Loucy (cell line): ENCODE measurements around the gene DMBT1.

ENCODE experiments used
- H2AFZ ChIP-seq: fragments of 200-600 bp; sonication (generic); 2 replicates; pipeline ENCODE4 v1.6.0; 2016; ENCODE audit warnings: antibody characterized with exemption, mild to moderate bottlenecking, low read length, moderate library complexity
- H3F3A ChIP-seq: fragments of 200-600 bp; 2 replicates; pipeline ENCODE4 v1.6.0; 2016; ENCODE audit warnings: antibody characterized with exemption, low read depth, mild to moderate bottlenecking
- H3K27me3 ChIP-seq: fragments of 200-600 bp; sonication (generic); 2 replicates; pipeline ENCODE4 v1.6.1; 2014; ENCODE audit warnings: low read length, mild to moderate bottlenecking; ENCODE audit not compliant: insufficient read depth, poor library complexity, severe bottlenecking
- H3K36me3 ChIP-seq: fragments of 200-600 bp; sonication (generic); 2 replicates; pipeline ENCODE4 v1.6.1; 2016; ENCODE audit warnings: low read length; ENCODE audit not compliant: insufficient read depth
- H3K4me1 ChIP-seq: fragments of 200-600 bp; sonication (generic); 2 replicates; pipeline ENCODE4 v1.5.1; 2014; ENCODE audit warnings: low read length, mild to moderate bottlenecking; ENCODE audit not compliant: insufficient read depth, poor library complexity, severe bottlenecking
- H3K4me2 ChIP-seq: fragments of 200-600 bp; sonication (generic); 2 replicates; pipeline ENCODE4 v1.6.0; 2014; ENCODE audit warnings: antibody characterized with exemption, low read length, low read depth, mild to moderate bottlenecking; ENCODE audit not compliant: poor library complexity, severe bottlenecking
- H3K4me3 ChIP-seq: fragments of 200-600 bp; sonication (generic); 2 replicates; pipeline ENCODE4 v1.5.1; 2014; ENCODE audit warnings: low read length, mild to moderate bottlenecking, mixed read lengths; ENCODE audit not compliant: poor library complexity, severe bottlenecking
- H3K79me2 ChIP-seq: fragments of 200-600 bp; sonication (generic); 2 replicates; pipeline ENCODE4 v1.6.1; 2014; ENCODE audit warnings: low read length; ENCODE audit not compliant: insufficient read depth
- H3K9ac ChIP-seq: fragments of 200-600 bp; sonication (generic); 2 replicates; pipeline ENCODE4 v1.6.0; 2014; ENCODE audit warnings: mild to moderate bottlenecking, low read depth, low read length, moderate library complexity; ENCODE audit not compliant: poor library complexity, severe bottlenecking
- H3K9me2 ChIP-seq: fragments of 200-600 bp; sonication (generic); replicated peaks from 2 replicates; pipeline ENCODE4 v1.6.1; 2016; ENCODE audit warnings: low read depth, low read length, mixed read lengths
- H3K9me3 ChIP-seq: fragments of 200-600 bp; sonication (generic); 2 replicates; pipeline ENCODE4 v1.6.1; 2014; ENCODE audit warnings: mild to moderate bottlenecking, antibody characterized with exemption, low read length, low read depth; ENCODE audit not compliant: insufficient read depth
- H4K20me1 ChIP-seq: fragments of 200-600 bp; sonication (generic); 2 replicates; pipeline ENCODE4 v1.6.0; 2014; ENCODE audit warnings: antibody characterized with exemption, low read length, mild to moderate bottlenecking; ENCODE audit not compliant: insufficient read depth, poor library complexity, severe bottlenecking
- EZH2phosphoT487 ChIP-seq: fragments of 200-600 bp; IDR thresholded peaks from 2 replicates; pipeline ENCODE4 v1.6.1; 2018; ENCODE audit warnings: antibody characterized with exemption, mild to moderate bottlenecking, moderate library complexity, borderline replicate concordance
- TF ChIP-seq, protein P1 (sequence below): fragments of 200-600 bp; sonication (generic); conservative IDR thresholded peaks from 2 replicates; pipeline ENCODE4 v1.5.1; 2014; ENCODE audit warnings: mild to moderate bottlenecking, antibody characterized with exemption, low read length

Gene DMBT1

DNA sequence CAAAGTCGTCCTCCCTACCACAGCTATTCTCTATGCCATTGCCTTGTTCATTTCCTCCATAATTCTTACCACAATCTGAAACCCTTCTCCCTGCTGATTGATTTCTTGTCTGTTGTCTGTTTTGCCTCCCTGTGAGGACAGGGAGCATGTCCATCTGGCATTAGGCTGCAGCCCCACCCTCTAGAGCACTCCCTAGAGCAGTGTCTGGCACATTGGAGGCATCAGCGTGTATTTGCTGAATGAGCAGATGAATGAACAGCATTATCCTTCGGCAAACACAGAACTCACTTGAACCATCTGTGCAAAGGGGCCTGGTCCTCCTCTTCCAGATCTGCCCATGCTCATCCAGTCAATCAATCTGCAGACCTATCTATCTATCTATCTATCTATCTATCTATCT is 5.1 kb upstream of the DMBT1 start:
- Histone ChIP-seq H3K4me3 (no peak overlapping the region), H3K9me2 (no peaks in the 10 kb centered on the region), H3K36me3 (no peaks in the 10 kb centered on the region), H3K9me3 (no peaks in the 10 kb centered on the region), H3F3A (no peaks in the 10 kb centered on the region), H3K79me2 (no peaks in the 10 kb centered on the region), H4K20me1 (no peaks in the 10 kb centered on the region), H3K4me1 (peaks cover 62% of the 10 kb centered on the region), H2AFZ (no peak overlapping the region), H3K9ac (no peak overlapping the region), H3K27me3 (no peaks in the 10 kb centered on the region), H3K4me2 (no peak overlapping the region)
- TF ChIP-seq, protein P1, sequence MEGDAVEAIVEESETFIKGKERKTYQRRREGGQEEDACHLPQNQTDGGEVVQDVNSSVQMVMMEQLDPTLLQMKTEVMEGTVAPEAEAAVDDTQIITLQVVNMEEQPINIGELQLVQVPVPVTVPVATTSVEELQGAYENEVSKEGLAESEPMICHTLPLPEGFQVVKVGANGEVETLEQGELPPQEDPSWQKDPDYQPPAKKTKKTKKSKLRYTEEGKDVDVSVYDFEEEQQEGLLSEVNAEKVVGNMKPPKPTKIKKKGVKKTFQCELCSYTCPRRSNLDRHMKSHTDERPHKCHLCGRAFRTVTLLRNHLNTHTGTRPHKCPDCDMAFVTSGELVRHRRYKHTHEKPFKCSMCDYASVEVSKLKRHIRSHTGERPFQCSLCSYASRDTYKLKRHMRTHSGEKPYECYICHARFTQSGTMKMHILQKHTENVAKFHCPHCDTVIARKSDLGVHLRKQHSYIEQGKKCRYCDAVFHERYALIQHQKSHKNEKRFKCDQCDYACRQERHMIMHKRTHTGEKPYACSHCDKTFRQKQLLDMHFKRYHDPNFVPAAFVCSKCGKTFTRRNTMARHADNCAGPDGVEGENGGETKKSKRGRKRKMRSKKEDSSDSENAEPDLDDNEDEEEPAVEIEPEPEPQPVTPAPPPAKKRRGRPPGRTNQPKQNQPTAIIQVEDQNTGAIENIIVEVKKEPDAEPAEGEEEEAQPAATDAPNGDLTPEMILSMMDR, result no peak
- TF ChIP-seq EZH2phosphoT487, result no peak

DNA sequence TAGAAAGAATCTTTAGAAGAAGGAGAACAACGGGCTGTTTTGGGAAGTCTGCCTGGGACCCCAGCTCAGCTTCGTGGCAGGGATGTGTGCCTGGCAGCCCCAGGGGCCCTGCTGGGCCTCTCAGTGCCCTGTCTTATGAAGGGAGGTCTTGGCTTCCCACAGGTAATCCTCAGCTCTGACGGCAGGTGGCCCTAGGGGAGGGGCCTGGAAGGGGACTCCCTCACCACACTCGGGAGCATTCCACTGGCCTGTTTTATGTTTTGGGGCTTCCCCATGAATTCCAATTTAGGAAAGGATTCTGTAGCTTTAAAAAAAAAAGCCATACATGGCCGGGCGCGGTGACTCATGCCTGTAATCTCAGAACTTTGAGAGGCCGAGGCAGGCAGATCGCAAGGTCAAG is 3.0 kb upstream of the DMBT1 start:
- peaks cover 70% of the 10 kb centered on the region for H3K4me1 ChIP-seq
- no peaks in the 10 kb centered on the region for H3K27me3 ChIP-seq
- no peaks in the 10 kb centered on the region for H3K9me3 ChIP-seq
- H4K20me1 ChIP-seq, result no peaks in the 10 kb centered on the region
- H3K36me3 ChIP-seq, result no peaks in the 10 kb centered on the region
- no peaks in the 10 kb centered on the region for H3F3A ChIP-seq
- TF ChIP-seq EZH2phosphoT487, result no peak
- TF ChIP-seq, protein P1, result no peak
- H3K79me2 ChIP-seq, result no peaks in the 10 kb centered on the region
- H2AFZ ChIP-seq, result no peak overlapping the region
- H3K4me2 ChIP-seq, result no peak overlapping the region
- H3K9ac ChIP-seq, result no peak overlapping the region
- H3K9me2 ChIP-seq, result no peaks in the 10 kb centered on the region
- no peak overlapping the region for H3K4me3 ChIP-seq

DNA sequence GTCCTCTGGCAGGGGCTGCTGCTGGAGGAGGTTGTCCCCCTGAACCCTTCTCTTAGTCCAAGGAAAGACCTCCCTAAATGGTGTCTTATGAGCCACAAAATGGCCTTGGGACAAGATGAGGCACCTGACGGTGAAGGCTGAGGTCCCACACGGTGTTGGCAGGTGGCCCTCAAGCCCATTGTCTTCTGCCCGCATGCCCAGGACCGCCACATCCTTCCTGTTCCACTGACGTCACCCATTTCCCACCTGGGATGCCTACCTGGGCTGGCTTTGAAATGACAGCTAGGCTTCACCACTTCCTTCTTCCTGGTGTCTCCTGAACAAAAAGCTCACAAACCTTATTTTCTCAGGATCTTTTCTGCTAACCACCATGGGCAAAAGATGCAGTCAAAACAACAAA is 2.1 kb upstream of the DMBT1 start:
- H3K4me3 ChIP-seq, result peak overlapping the region; percentile 26
- H3K9ac ChIP-seq, result peak overlapping the region; percentile 19
- H3K79me2 ChIP-seq, result no peaks in the 10 kb centered on the region
- no peaks in the 10 kb centered on the region for H3K36me3 ChIP-seq
- peak overlapping the region; percentile 75 for H2AFZ ChIP-seq
- H4K20me1 ChIP-seq, result no peaks in the 10 kb centered on the region
- H3K9me3 ChIP-seq, result no peaks in the 10 kb centered on the region
- no peaks in the 10 kb centered on the region for H3K9me2 ChIP-seq
- peak overlapping the region; percentile 59 for H3K4me2 ChIP-seq
- H3K27me3 ChIP-seq, result no peaks in the 10 kb centered on the region
- H3F3A ChIP-seq, result no peaks in the 10 kb centered on the region
- H3K4me1 ChIP-seq, result peaks cover 72% of the 10 kb centered on the region
- TF ChIP-seq EZH2phosphoT487, result no peak
- TF ChIP-seq, protein P1, result no peak
